Activated CD8-positive, alpha-beta memory T cell treated with anti-CD3 and anti-CD28 coated beads for 36 hours (primary cell): Measurements from ENCODE around the gene TEPSIN. TPM values are rescaled to one million over a fixed set of nuclear protein-coding genes. Genes with fewer than 3 reads are reported as not detected.

ENCODE experiments used
- CTCF ChIA-PET: fragments of 350-600 bp; sonication (Branson Sonifier 250); formaldehyde crosslinking; loops from one replicate; lab custom pipeline; 2021; ENCODE audit warnings: antibody characterized with exemption; lab: Charles Lee
- POLR2A ChIA-PET: fragments of 350-600 bp; sonication (Branson Sonifier 250); formaldehyde crosslinking; loops from one replicate; lab custom pipeline; 2021; ENCODE audit warnings: antibody characterized with exemption; lab: Charles Lee
- total RNA-seq, 2 experiments: library from RNA; stranded (reverse); gene quantifications; one replicate each; pipeline ENCODE4 v1.2.3, GENCODE V29; 2021

Gene TEPSIN
- total RNA-seq, 2 experiments from 2014 or later: 30.2 to 36.0 TPM

DNA sequence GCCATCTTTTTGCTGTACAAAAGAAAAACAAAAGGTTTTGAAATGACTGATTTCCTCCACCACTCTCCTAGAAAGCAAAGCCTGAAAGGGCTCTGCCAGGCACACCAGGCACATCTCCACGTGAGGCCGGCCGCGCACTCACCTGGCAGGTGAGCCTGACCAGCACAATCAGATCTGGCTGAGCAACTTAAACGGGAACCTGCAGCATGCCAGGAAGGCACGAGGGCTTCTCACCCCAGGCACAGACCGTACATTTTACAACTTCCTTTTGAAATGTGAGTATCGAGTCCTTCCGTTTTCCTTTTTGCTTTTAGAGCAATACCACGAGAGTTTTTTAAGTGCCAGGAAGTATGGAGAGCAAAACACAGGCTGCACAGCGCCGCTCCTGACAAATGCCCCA, 33.8 kb upstream of the TEPSIN start:
- ChIA-PET POLR2A (no interaction called here), CTCF (no interaction called here)

DNA sequence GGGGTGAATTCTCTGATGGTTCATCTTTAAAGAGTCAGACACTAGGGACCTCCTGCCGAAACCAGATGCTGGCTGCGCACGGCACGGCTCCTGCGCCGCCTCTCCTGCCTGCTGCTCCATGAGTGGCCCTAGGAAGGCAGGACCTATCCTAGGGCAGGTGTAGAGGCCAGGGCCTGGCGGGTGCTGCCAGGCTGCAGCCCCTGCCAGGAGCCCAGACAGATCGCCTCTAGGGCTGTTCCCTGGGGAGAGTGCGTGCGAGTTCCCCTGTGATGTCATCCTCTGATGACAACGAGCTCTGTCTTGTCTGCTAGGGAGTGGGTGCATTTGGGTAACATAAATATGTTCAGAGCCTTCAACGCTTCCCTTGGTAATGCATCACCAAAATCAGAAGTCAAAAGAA, 32.4 kb upstream of the TEPSIN start:
- CTCF ChIA-PET: interaction anchor here (0.5 to 1.0 kb wide), 3 partner anchors 29 to 123 kb away, joined by 3 to 4 read pairs (median 3); no protein-coding TSS in a partner anchor
- POLR2A ChIA-PET: no interaction called here

DNA sequence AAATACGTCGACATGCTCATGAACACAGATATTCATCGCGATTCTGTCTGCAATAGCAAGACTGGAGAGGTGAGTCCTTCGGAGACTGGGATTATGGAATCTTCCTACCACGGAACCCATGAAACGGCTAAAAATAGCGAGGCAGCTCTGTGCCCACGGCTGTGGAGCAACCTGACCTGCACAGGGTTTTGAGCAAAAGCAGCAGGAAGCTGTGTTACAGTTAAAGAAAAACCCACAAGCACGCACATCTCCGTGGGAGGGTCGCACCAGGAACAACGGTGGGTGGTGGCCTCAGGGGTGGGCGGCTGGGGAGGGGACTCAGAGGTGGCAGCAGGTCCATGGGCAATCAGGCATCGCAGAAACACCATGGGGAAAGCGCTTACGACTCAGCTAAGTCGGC, 31.4 kb upstream of the TEPSIN start:
- ChIA-PET POLR2A (no interaction called here), CTCF (interaction anchor here (1.0 kb wide), 1 partner anchor 28 kb away, joined by 3 read pairs; no protein-coding TSS in a partner anchor)

DNA sequence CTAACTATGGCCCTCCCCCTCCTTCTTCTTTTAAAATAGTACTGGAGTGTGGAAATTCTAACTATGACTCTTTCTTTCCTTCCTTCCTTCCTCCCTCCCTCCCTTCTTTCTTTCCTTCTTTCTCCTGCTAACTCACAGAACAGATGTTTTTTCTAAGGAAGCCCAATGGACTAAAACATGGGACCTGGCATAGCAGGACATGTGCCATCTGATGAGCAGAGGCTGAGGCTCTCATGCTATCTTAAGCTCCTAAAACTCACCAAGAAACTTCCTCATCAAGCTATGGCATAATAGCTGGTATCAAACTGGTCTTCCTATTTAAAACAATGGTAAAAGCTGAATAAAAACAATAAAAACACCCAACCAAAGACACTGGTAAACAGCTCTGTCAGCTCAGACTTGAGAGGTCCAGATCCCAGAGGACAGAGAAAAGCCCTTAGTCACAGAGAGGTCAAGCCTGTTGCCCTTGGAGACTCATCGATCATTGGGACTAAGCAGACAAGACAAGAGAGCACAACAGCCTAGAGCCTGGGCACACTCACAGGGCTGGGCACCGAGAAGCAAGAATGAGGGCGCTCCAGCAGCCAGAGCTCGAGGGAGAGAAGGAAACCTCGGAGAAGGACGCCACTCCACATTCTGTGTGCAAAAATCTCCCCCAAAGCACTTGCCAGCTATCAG, 28.7 kb upstream of the TEPSIN start:
- POLR2A ChIA-PET: no interaction called here
- CTCF ChIA-PET: no interaction called here

DNA sequence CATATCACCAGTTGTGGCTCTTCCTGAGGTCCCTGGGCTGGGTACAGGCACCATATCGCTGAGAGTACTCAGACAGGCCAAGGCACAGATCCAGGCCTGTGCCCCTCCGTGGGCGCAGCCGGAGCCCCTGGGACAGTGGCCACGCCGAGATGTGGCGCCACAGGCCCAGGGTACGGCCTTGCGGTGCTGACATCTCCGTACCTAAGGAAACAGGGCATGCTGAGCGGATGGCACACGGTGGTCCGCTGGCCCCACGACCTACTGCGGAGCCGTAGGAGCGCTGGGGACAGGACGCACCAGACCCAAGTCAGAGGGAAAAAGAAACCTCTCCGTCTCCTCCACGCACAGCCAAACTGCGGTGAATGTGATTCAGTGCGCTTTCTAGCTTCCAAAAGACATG, 26.7 kb upstream of the TEPSIN start:
- ChIA-PET CTCF (no interaction called here), POLR2A (no interaction called here)

DNA sequence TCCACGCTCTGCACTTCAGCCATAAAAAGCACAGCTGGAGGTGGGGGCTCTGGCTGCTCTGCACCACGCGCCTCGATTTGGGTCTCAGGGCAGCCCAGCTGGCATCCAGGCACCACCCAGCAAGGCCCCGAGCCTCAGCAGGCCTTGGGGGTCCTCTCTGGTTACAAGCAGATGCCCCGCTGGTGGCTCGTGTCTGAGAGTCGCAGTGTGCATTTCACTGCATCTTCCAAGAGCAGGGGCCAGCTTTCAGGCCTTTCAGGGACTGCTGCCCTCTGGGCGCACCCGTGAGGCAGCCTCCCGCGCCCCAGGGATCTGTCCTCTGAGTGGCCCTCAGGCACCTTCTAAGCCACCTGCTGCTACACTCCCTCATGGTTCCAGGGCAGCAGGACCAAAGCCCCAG, 25.8 kb upstream of the TEPSIN start:
- ChIA-PET CTCF (no interaction called here), POLR2A (no interaction called here)

DNA sequence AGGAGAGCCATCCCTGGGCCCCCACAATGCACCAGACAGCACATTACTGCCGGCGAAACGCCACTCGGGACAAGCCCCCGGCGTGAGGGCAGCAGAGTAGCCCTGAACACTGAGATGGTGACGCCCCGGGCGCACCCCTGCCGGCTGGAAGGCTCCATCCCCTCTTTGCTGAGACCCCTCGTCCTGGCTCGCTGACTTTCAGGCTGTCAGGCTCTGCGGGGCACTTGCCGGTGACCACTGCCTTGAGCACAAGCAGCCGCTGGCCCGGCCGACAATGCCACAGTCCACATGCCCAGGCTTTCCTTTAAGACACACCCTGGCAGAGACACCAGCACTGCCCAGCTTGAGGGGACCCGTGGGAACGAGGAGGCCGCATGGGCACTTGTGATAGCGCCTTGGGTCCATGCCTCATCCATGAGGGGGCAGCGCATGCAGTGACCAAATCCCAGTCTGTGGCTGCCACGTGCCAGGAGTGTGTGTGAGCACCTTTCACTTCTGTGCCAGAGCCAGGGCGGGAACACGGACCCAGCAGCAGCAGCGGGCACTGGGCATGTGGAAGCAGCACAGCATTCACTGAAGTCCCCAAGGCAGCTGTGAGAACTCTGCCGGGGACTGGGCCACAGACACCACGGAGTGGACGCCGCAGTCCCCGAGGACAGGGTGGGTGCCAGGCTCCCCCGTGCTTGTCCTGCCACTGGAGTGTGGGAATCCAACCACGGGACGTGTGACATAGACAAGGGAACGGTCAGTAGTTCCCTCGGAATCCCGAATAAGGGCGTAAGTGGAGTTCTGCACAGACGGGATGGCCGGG, 24.7 kb upstream of the TEPSIN start:
- ChIA-PET CTCF (no interaction called here), POLR2A (no interaction called here)

DNA sequence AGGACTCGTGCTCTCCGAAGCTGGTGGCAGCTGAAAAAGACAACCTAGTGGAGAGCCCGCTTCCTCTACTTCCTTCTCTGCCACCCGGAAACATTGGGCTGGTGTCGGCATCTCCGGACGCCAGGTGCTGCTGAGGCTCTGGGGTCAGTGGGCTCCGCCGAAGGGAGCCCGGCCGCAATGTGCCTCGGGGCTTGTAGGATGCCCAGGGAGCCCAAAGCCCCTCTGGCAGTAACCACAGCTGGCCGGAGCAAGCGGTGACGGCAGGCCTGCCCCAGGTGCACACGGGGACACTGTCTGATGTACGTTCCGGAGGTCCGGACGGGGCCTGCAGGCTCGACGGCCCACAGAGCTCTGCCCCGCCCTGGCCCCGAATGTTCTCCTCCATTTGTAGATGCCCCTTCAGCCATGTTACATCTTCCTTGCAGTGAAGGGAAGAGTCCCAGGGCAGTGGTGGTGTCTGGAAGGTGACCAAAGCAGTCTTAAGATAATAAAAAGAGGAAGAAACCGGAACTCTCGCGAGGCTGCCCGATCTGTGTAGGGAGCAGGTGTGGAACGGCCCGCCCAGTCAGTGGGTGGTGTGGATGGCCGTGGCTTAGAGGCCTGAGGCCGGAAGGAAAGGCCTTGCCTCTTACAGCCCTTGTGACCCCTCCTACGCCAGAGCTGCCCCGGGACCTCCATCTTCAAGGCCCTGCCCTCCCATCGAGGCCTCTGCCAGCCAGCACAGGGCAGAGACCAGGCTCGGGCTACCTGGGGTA, 22.9 kb upstream of the TEPSIN start:
- ChIA-PET CTCF (no interaction called here), POLR2A (interaction anchor here (0.5 kb wide), 1 partner anchor 15 kb away, joined by 5 read pairs; no protein-coding TSS in a partner anchor)

DNA sequence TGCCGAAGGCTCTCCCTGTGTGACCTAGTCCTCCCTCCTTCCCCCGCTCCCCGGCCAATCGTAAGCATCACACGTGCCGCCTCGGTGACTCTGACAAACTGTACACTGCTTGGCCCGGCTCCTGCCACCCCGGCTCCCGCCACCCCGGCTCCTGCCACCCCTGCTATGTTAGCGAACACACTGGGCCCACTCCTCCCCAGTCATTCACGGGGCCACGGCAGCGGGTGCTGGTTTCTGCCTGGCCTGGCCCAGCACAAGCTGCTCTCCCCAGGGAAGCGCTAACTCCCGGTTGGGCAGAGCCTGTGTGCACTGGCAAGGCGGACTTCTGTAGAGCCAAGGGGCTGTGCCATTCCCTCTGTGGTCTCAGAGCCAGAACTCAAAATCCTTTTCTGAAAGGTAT, 22.2 kb upstream of the TEPSIN start:
- ChIA-PET CTCF (no interaction called here), POLR2A (no interaction called here)

DNA sequence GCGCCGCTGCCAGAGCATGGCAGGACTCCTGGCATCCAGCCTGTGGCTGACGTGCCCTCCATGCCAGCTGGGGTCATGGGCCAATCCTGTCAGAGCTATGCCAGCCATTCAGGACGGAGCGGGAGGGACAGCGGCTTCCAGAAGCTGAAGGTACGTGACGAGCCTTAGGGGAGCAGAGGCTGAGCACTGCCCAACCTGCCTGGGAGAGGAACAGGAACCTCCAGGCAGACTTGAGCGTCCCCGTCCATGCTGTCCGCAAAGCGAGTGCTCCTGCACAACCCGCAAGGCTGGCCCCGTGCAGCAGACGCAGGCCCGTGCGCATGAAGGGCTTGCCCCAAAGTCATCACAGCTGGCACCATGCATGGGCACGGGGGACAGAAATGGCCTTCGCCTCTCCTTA, 21.8 kb upstream of the TEPSIN start:
- POLR2A ChIA-PET: no interaction called here
- CTCF ChIA-PET: no interaction called here

DNA sequence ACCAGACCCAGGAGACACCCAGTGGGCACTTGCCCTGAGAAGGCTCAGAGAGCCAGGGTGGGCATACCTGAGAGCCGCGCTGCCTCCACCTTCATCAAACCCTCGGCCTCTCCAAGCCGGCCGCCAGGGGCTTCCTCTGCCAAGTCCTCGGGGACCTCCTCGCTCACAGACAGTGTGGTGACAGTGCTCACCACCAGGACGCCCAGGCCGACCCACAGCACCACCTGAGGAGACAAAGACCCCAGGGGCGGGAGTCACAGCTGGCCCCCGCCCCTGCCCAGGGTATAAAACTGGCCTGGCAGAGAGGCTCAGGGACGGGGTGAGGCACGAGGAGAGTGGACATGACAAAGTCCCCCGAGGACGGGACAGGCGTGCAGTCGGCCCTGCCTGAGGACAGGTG, 21.3 kb upstream of the TEPSIN start:
- CTCF ChIA-PET: no interaction called here
- POLR2A ChIA-PET: no interaction called here

DNA sequence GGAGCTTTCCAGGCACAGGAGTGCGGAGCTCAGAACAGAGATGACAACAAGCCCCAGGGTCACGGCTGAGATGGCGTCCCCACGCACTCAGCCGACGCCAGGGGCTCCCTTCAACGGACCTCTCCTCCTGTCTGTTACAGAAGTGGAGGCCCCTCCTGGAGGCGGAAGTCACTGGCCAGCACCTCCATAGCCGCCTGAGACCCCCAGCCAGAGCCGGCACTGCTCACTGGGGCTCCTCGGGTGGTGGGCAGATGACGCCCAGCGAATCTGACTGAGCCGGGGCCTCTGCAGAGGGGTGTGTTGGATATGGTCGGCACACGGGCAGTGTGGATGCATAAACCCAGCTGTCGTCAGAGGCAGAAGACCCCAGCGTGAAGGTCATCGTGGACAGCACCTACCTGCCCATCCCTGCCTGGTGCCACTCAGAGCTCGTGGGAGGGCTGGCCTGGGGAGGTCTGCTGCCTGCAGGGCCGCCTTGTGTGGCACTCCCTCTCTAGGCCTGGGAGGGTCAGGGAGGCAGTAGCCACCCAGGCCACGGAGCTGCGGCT, 20.3 kb upstream of the TEPSIN start:
- POLR2A ChIA-PET: no interaction called here
- CTCF ChIA-PET: no interaction called here

DNA sequence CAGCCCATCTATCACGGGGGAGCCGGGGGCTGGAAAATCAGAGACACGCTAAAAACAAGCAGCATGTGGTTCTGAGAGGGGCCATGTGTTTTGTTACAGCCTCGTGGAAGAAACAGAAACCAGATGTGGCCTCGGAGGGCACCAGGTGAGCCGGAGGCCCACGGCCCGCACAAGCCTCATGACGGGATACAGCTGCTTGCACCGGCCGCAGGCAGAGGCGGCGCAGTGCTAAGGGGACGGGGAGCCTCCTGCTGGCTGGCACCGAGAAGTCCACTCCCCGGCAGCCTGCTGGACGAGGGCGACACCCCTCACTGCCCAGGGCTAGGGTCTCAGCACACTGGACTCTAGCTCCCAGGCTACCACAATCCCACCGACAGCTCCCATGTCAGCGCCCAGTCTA, 19.4 kb upstream of the TEPSIN start:
- CTCF ChIA-PET: no interaction called here
- POLR2A ChIA-PET: no interaction called here

DNA sequence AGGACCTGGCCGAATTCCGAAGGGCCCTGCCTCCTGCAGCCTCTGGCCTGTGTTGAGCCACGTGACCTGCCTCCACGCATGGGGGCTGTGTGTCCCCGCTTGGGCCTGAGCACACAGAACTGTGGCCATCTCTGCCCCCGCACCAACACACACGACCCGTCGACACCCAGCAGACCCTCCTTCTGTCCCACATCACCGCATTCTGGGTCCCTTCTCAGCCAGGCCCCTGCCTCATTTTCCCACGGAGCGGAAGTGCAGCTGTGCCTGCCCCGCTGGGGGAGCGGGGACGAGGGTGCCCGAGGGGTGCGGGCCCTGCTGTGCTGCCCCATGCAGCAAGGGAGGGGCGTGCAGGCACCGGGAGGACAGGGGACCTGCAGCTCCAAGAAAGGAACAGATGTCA, 18.7 kb upstream of the TEPSIN start:
- CTCF ChIA-PET: interaction anchor here (1.2 kb wide), 1 partner anchor 341 kb away, joined by 3 read pairs; no protein-coding TSS in a partner anchor

DNA sequence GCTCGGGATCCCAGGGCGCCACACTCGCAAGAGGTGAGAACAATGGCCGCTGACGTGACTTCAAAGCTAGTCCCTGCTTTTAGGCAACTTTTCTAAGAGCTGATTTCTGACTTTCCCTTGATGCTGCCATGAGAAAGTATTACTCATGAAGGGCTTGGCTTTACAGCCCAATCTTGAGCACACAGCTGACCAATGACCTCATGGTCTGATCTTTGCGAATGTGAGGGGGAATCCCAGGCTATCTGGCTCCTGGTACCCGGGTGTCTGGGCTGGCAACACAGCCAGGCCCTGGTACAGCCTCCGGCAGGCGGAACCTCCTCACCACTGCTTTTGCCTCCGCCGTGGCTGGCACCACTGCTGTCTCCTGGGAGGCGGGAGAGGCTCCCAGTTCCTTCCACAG, 17.8 kb upstream of the TEPSIN start:
- ChIA-PET CTCF (interaction anchor here (1.2 kb wide), 1 partner anchor 342 kb away, joined by 3 read pairs; no protein-coding TSS in a partner anchor), POLR2A (interaction anchor here (0.5 kb wide), 1 partner anchor 141 kb away, joined by 3 read pairs; no protein-coding TSS in a partner anchor)

More for the DNA sequence above, 18.7 kb upstream of the TEPSIN start:
- POLR2A ChIA-PET: no interaction called here

DNA sequence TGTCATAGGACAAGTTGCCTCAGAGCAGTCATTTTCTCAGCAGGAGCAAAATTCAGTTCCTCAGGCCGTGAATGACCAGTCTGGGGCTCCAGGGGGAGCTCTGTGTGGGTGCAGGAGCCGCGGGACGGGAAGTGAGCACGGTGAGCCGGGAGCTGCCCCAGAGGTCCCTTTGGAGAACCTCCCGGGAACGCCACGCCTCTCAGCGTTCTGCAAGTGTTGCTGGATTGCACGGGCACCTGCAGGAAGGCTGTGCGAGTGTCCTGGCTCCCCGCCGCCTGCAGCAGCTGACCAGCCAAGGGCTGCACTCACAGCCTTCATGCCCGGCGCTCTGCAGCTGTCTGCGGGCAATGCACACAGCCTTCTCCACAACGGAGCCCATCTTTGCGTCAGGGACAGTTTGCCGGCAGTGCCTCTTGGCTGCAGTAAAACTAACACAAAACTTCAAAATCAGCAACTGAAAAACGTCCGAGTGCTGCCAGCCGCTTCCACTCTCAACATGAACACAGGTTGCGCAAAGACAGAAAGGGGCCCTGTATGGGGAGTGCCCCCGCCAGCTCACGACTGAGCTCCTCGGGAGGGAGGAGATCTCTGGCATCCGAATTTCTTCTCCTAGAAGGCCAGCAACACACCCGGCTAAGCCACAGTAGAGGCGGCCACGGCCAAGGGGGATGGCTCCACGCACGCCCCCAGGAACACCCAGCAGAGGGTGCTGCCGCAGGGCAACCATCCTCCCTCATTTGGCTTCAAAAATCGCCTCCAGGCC, 16.3 kb upstream of the TEPSIN start:
- ChIA-PET CTCF (interaction anchor here (1.3 to 2.5 kb wide), 2 partner anchors 40 to 229 kb away, joined by 3 to 11 read pairs; partner anchors contain the start of gene SLC38A10), POLR2A (no interaction called here)

DNA sequence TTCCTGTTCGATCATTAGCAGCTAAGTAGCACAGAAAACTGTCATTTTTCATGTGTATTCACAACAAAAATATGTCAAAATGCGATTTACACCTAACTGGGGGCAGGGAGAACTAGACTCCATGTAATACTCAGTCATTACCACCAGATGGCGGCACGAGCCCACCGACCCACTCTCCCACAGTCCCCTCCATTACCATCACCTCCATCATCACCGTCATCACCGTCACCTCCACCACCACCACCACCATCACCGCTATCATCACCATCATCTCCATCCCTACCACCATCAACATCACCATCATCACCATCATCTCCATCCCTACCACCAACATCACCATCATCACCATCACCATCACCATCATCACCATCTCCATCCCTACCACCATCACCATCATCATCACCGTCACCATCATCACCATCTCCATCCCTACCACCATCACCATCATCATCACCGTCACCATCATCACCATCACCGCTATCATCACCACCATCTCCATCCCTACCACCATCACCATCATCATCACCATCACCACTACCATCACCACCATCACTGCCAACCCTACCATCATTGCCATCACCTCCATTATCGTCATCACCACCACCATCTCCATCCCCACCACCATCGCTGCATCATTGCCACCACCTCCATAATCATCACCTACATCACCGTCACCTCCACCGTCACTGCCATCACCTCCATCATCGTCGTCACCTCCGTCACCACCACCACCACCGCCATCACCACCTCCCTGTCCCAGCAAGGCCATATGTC, 14.7 kb upstream of the TEPSIN start:
- POLR2A ChIA-PET: no interaction called here
- CTCF ChIA-PET: interaction anchor here (0.7 to 2.5 kb wide), 7 partner anchors 11 to 301 kb away, joined by 3 to 11 read pairs (median 3); no protein-coding TSS in a partner anchor

DNA sequence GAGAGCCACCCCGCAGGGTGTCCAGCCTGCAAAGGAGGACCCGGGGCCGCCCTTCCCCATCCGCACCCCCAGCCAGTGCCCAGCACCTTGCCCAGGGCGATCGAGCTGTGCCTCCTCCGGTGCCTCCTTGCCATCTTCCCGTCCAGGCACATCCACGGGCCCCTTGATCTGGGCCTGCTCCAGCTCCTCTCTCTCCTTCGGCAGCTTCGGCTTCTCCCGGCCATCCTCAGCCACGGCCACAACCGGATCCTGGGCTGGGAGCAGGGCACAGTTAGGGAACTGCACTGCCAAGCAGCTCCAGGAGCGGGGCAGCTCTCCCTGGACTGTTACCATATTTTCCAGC, 14.1 kb upstream of the TEPSIN start:
- CTCF ChIA-PET: interaction anchor here (0.7 to 1.4 kb wide), 5 partner anchors 10 to 302 kb away, joined by 3 to 9 read pairs (median 3); no protein-coding TSS in a partner anchor

More for the DNA sequence above, 14.1 kb upstream of the TEPSIN start:
- POLR2A ChIA-PET: no interaction called here
